Epithelial cell of esophagus (primary cell): Measurements from ENCODE around the gene ROCK2.

Source experiments
- DNase-seq: peaks from one replicate; pipeline ENCODE4 v3.0.0; 2010; ENCODE audit warnings: low read depth
- H3K4me3 ChIP-seq: 2 replicates; pipeline ENCODE4 v1.5.1; 2011; ENCODE audit warnings: mild to moderate bottlenecking, low read length, control low read depth
- CTCF ChIP-seq: IDR thresholded peaks from 2 replicates; pipeline ENCODE4 v1.5.1; 2011; ENCODE audit warnings: low read depth, mild to moderate bottlenecking, low read length, control low read depth, inconsistent platforms; ENCODE audit not compliant: insufficient read depth; ENCODE audit errors: missing control alignments

The ROCK2 gene

GRCh38 chr2:11250400-11251196 lies 93.8 kb downstream of the ROCK2 start:
- peak; percentile 16 for DNase-seq
- TF ChIP-seq CTCF = no peak
- H3K4me3 ChIP-seq = no peak overlapping the region

GRCh38 chr2:11245322-11245721 lies 99.1 kb downstream of the ROCK2 start:
- no peak for DNase-seq
- TF ChIP-seq CTCF = no peak

GRCh38 chr2:11244091-11244826 lies 100.2 kb downstream of the ROCK2 start:
- H3K4me3 ChIP-seq = no peak overlapping the region
- TF ChIP-seq CTCF = no peak
- no peak for DNase-seq

More at GRCh38 chr2:11245322-11245721, 99.1 kb downstream of the ROCK2 start:
- no peak overlapping the region for H3K4me3 ChIP-seq

GRCh38 chr2:11243512-11243911 lies 100.9 kb downstream of the ROCK2 start:
- no peak overlapping the region for H3K4me3 ChIP-seq
- TF ChIP-seq CTCF = no peak
- DNase-seq = no peak

GRCh38 chr2:11242542-11243174 lies 101.8 kb downstream of the ROCK2 start:
- DNase-seq = no peak

More at GRCh38 chr2:11242542-11243174, 101.8 kb downstream of the ROCK2 start:
- no peak overlapping the region for H3K4me3 ChIP-seq
- TF ChIP-seq CTCF = no peak
